ENCODE data around the gene GSTT2. TPM values are rescaled to one million over a fixed set of nuclear protein-coding genes. Genes with fewer than 3 reads are reported as not detected.

Gene GSTT2
- total and polyA plus RNA-seq, 10 of the 15 experiments (the other 5 are each of a cell fraction or from before 2014, with no cell fraction given): not detected

GRCh38 chr22:24024354-24024753 lies 44.4 kb downstream of the GSTT2 start (continued):
- TF ChIP-seq BCL3 (IDR thresholded peaks at IDR 0.05; ENCODE audit: borderline replicate concordance, insufficient read depth, low read depth, low read length, poor library complexity, severe bottlenecking) (no peak), YY1 (IDR thresholded peaks at IDR 0.05; ENCODE audit: low read depth, low read length) (no peak), EED (IDR thresholded peaks at IDR 0.05; ENCODE audit: low read depth) (no peak), RB1 (IDR thresholded peaks at IDR 0.05; ENCODE audit: borderline replicate concordance) (no peak), BACH1 (IDR thresholded peaks at IDR 0.05; ENCODE audit: borderline replicate concordance) (no peak), CEBPZ (IDR thresholded peaks at IDR 0.05; ENCODE audit: low read depth, low read length) (no peak)

- Histone ChIP-seq H3K4me1 (ENCODE audit: control insufficient read depth, insufficient read depth, low read length) (no peaks in the 10 kb centered on the region), H4K20me1 (ENCODE audit: control insufficient read depth, insufficient read depth) (peaks cover 5% of the 10 kb centered on the region; the same call in 1 of the 2 replicates), H2AFZ (ENCODE audit: control insufficient read depth, low read depth, low read length) (no peak overlapping the region), H3K9me3 (replicated peaks; ENCODE audit: control insufficient read depth, insufficient read depth, low read length) (no peaks in the 10 kb centered on the region), H3K4me3 (no peak overlapping the region), H3K79me2 (ENCODE audit: control insufficient read depth, insufficient read depth, low read length) (peaks cover 19% of the 10 kb centered on the region), H3K27me3 (replicated peaks in 1 of 2; ENCODE audit: control insufficient read depth in 2 of 2, insufficient read depth in 2 of 2, low read length in 1 of 2) (no peaks in the 10 kb centered on the region), H3K9ac (ENCODE audit: control insufficient read depth, insufficient read depth, low read length) (no peak overlapping the region), H3K27ac (ENCODE audit: control insufficient read depth, insufficient read depth) (no peak overlapping the region), H3K4me2 (ENCODE audit: control insufficient read depth, insufficient read depth) (no peak overlapping the region), H3K36me3 (ENCODE audit: control insufficient read depth in 2 of 2, insufficient read depth in 2 of 2, low read length in 1 of 2) (peaks cover 0 to 1% of the 10 kb centered on the region in 2 experiments; a peak in 2 of 4 replicates)
- DNase-seq (ENCODE audit: low read depth, low spot score) (no peak), ATAC-seq (no peak), FAIRE-seq (no peak)
- no TSS peak for BruUV-seq (replicated peaks)
- RAD21 ChIA-PET (ENCODE audit: unreplicated experiment): no interaction called here
- SMC1A ChIA-PET (ENCODE audit: uncharacterized antibody, unreplicated experiment): no interaction called here
- 88% methylated on average over 6 of the region's 6 CpGs for WGBS (ENCODE audit: insufficient coverage, insufficient replicate concordance, low lambda C conversion rate, missing lambda C conversion rate)
- POLR2A ChIA-PET: no interaction called here
- intact Hi-C loops (cut with micrococcal nuclease; ENCODE audit: unreplicated experiment): no loop called here
- CTCF ChIA-PET: no interaction called here
- in situ Hi-C loops (cut with MboI): no loop called here
- TF ChIP-seq IKZF2 (IDR thresholded peaks at IDR 0.05): no peak
- no peak for TF ChIP-seq RCOR1 (conservative IDR thresholded peaks at IDR 0.05; ENCODE audit: low read depth, low read length)
- no peak for TF ChIP-seq SMAD5 (IDR thresholded peaks at IDR 0.05; ENCODE audit: low read depth)
- TF ChIP-seq BRCA1 (IDR thresholded peaks at IDR 0.05; ENCODE audit: low read depth, low read length): no peak
- no peak for TF ChIP-seq HDAC2 (IDR thresholded peaks at IDR 0.05)
- TF ChIP-seq ELK1 (IDR thresholded peaks at IDR 0.05; ENCODE audit: low read depth, low read length): no peak
- no peak for TF ChIP-seq WRNIP1 (IDR thresholded peaks at IDR 0.05; ENCODE audit: borderline replicate concordance, low read depth, low read length)
- TF ChIP-seq CTCF (IDR thresholded peaks at IDR 0.05 in 2 of 3, conservative IDR thresholded peaks at IDR 0.05 in 1 of 3; ENCODE audit: control insufficient read depth in 2 of 3, extremely low read depth in 1 of 3, insufficient read depth in 1 of 3, low read depth in 3 of 3, low read length in 3 of 3): no peak
- TF ChIP-seq MYB (IDR thresholded peaks at IDR 0.05; ENCODE audit: borderline replicate concordance, low read depth, low read length): no peak
Measured at GRCh38 chr22:24025475-24025874, 45.5 kb downstream of the GSTT2 start.
